K562 (cell line): Measurements from ENCODE around the gene C19orf67. TPM values are rescaled to one million over a fixed set of nuclear protein-coding genes. Genes with fewer than 3 reads are reported as not detected.
A peak's percentile ranks its signal among the peaks of the same experiment; 100 is the strongest.

ENCODE experiments used
- ATAC-seq: fragments of 200-7000 bp; cut with Tn5 transposase; 3 replicates; pipeline ENCODE4 v1.9.1; 2020; ENCODE audit warnings: moderate library complexity
- BruUV-seq: library from RNA; stranded (reverse); fragments of 400-500 nt; replicated peaks from 2 replicates; lab custom pipeline; 2021; lab: Mats Ljungman, UMichigan
- CTCF ChIA-PET: fragments of 300-600 bp; formaldehyde crosslinking; extraction: SDS; loops from one replicate; lab custom pipeline; 2021; ENCODE audit warnings: low intra/inter-chr PET ratio; lab: Yijun Ruan, JAX
- POLR2A ChIA-PET: fragments of 300-600, 350-650 bp; sonication (Branson Sonifier 250); formaldehyde crosslinking; extraction: SDS; loops from one replicate; lab custom pipeline; 2021; ENCODE audit warnings: antibody characterized with exemption, inconsistent platforms; lab: Yijun Ruan, JAX
- DNase-seq, 4 experiments: peaks; one replicate each; pipeline versions ENCODE4 v3.0.0 to v3.0.0-alpha.2; 2011 to 2018; ENCODE audit warnings: low spot score in 3 of 4, mixed read lengths in 3 of 4; ENCODE audit errors: extremely low read depth in 1 of 4
- FAIRE-seq: peaks from 2 replicates; lab custom pipeline; 2011; peaks lifted over from hg19 to GRCh38; lab: Jason Lieb, UNC
- H2AFZ ChIP-seq: 2 replicates; pipeline ENCODE4 v1.6.0; 2011; ENCODE audit warnings: low read depth, low read length, control low read depth, inconsistent platforms
- H3K27ac ChIP-seq: fragments of 200-600 bp; 3 replicates; pipeline ENCODE4 v1.8.0; 2011; ENCODE audit warnings: low read depth, mild to moderate bottlenecking, control low read depth, inconsistent platforms, low read length, moderate library complexity, mixed read lengths; ENCODE audit errors: extremely low read depth
- H3K27me3 ChIP-seq, 2 experiments: fragments of 300-600 bp in 1 of 2; 2 replicates in 1 of 2; 3 replicates in 1 of 2; pipeline versions ENCODE4 v1.6.0 to v1.8.0; 2011; ENCODE audit warnings: inconsistent platforms in 2 of 2, low read length in 2 of 2, mild to moderate bottlenecking in 1 of 2, mixed read lengths in 1 of 2, moderate library complexity in 1 of 2; ENCODE audit not compliant: control insufficient read depth in 2 of 2, insufficient read depth in 2 of 2
- H3K36me3 ChIP-seq: fragments of 300-600 bp; 3 replicates; pipeline ENCODE4 v1.8.0; 2011; ENCODE audit warnings: mild to moderate bottlenecking, low read length, inconsistent platforms; ENCODE audit not compliant: control insufficient read depth, insufficient read depth
- H3K4me1 ChIP-seq, 2 experiments: fragments of 200-600 bp in 1 of 2; replicated peaks in 1 of 2; 2 replicates in 1 of 2; 3 replicates in 1 of 2; pipeline versions ENCODE4 v1.5.1 to v1.8.0; 2011; ENCODE audit warnings: inconsistent platforms in 2 of 2, low read length in 2 of 2, mild to moderate bottlenecking in 1 of 2, mixed read lengths in 1 of 2, moderate library complexity in 1 of 2; ENCODE audit not compliant: control insufficient read depth in 2 of 2, insufficient read depth in 2 of 2
- H3K4me2 ChIP-seq: 2 replicates; pipeline ENCODE4 v1.6.1; 2011; ENCODE audit warnings: low read length, control low read depth, inconsistent platforms, mixed read lengths; ENCODE audit not compliant: insufficient read depth
- H3K4me3 ChIP-seq: fragments of 200-600 bp; sonication (generic), shearing (Covaris generic); 2 replicates; pipeline ENCODE4 v1.5.1; 2016; ENCODE audit warnings: control low read depth, inconsistent platforms
- H3K79me2 ChIP-seq: fragments of 200-600 bp; 3 replicates; pipeline ENCODE4 v1.8.0; 2011; ENCODE audit warnings: low read length, inconsistent platforms; ENCODE audit not compliant: control insufficient read depth, insufficient read depth
- H3K9ac ChIP-seq, 2 experiments: 2 replicates each; pipeline versions ENCODE4 v1.6.0 to v1.6.1; 2011; ENCODE audit warnings: low read depth in 2 of 2, low read length in 2 of 2, control low read depth in 1 of 2, inconsistent platforms in 1 of 2, mild to moderate bottlenecking in 1 of 2, mixed read lengths in 1 of 2; ENCODE audit not compliant: insufficient read depth in 1 of 2
- H3K9me1 ChIP-seq: one replicate; pipeline ENCODE4 v1.6.0; 2011; ENCODE audit warnings: inconsistent platforms, mild to moderate bottlenecking, low read length, moderate library complexity; ENCODE audit not compliant: control insufficient read depth, insufficient read depth
- H3K9me3 ChIP-seq: replicated peaks from 2 replicates; pipeline ENCODE4 v1.5.1; 2011; ENCODE audit warnings: low read depth, low read length, inconsistent platforms; ENCODE audit not compliant: control insufficient read depth, insufficient read depth
- H4K20me1 ChIP-seq: replicated peaks from 2 replicates; pipeline ENCODE4 v1.6.1; 2011; ENCODE audit warnings: low read length, inconsistent platforms, mixed read lengths; ENCODE audit not compliant: control insufficient read depth, insufficient read depth
- CCNT2 ChIP-seq: IDR thresholded peaks from 2 replicates; pipeline ENCODE4 v1.6.1; 2011; ENCODE audit warnings: borderline replicate concordance, low read depth, mild to moderate bottlenecking, moderate library complexity, mixed read lengths, low read length; ENCODE audit not compliant: insufficient read length; ENCODE audit errors: extremely low read depth
- EGR1 ChIP-seq: fragments of 450-650 bp; conservative IDR thresholded peaks from 2 replicates; pipeline ENCODE4 v1.6.1; 2017; ENCODE audit warnings: mild to moderate bottlenecking
- FOXP1 ChIP-seq: sonication (generic); formaldehyde crosslinking; IDR thresholded peaks from 2 replicates; pipeline ENCODE4 v1.8.0; 2022; ENCODE audit warnings: mild to moderate bottlenecking, missing genetic modification reagents
- GATAD2A ChIP-seq: fragments of 450-650 bp; IDR thresholded peaks from 2 replicates; pipeline ENCODE4 v1.6.1; 2017
- HMGN3 ChIP-seq: IDR thresholded peaks from 2 replicates; pipeline ENCODE4 v1.6.1; 2011; ENCODE audit warnings: borderline replicate concordance, low read depth, mild to moderate bottlenecking, mixed read lengths, low read length; ENCODE audit not compliant: insufficient read length; ENCODE audit errors: extremely low read depth
- PKNOX1 ChIP-seq: fragments of 450-650 bp; IDR thresholded peaks from 2 replicates; pipeline ENCODE4 v1.6.1; 2016
- WGBS: fragments of 100-300 bp; shearing (Covaris generic); methylation state at CpG from one replicate; pipeline ENCODE4 v1.1.6; 2016; ENCODE audit warnings: low coverage, mixed read lengths; ENCODE audit not compliant: insufficient coverage; ENCODE audit errors: missing lambda C conversion rate; 5-methylcytosine and 5-hydroxymethylcytosine counted together
- in situ Hi-C: fragments of 300-500 bp; cut with MboI; formaldehyde crosslinking; loops from 4 replicates; pipeline ENCODE4 v1.15.0; 2018; ENCODE audit warnings: inconsistent platforms, mixed read lengths
- intact Hi-C: fragments of 100-400 bp; cut with micrococcal nuclease; formaldehyde crosslinking; loops from 2 replicates; pipeline ENCODE4 v1.14.2; 2022
- polyA plus RNA-seq, 8 experiments: library from polyadenylated mRNA; depleted of rRNA in 4 of 8; stranded (reverse) in 5 of 8; unstranded in 3 of 8; fragments of >200 nt; fragmentation: Nextera tagmentation in 2 of 8; fragmentation: Illumina TruSeq in 1 of 8; extraction: Ambion mirVana in 2 of 8; extraction: Trizol in 1 of 8; gene quantifications; 2 replicates each; pipeline versions ENCODE4 v1.2.1 to v1.2.3, GENCODE V29; 2011 to 2014; ENCODE audit warnings: inconsistent platforms in 1 of 8, missing spikeins in 1 of 8
- total RNA-seq, 7 experiments: library from RNA; depleted of rRNA in 6 of 7; stranded (reverse); fragments of >200 nt in 6 of 7; fragmentation: Illumina TruSeq in 2 of 7; extraction: Trizol in 2 of 7; gene quantifications; 2 replicates each; pipeline versions ENCODE4 v1.2.1 to v1.2.3, GENCODE V29; 2011 to 2021; ENCODE audit warnings: low replicate concordance in 1 of 7

Gene C19orf67
- total and polyA plus RNA-seq, 9 of the 15 experiments (the other 6 are each of a cell fraction or from before 2014, with no cell fraction given), result 0.29 to 1.8 (median 0.51) TPM; not detected in 3

GRCh38 chr19:14135355-14135754, 49.8 kb upstream of the C19orf67 start:
- WGBS, result 15% methylated on average over 6 of the region's 6 CpGs
- no peak for TF ChIP-seq FOXP1 (CRISPR knock-in tag)
- 0 out of 2 replicates have a peak, but pooled peaks have one; percentile 15 for TF ChIP-seq EGR1
- TF ChIP-seq GATAD2A, result 0 out of 2 replicates have a peak, but pooled peaks have one; percentile 56
- peak overlapping the region; percentile 86 to 100; a peak in 3 of 4 replicates for H3K9ac ChIP-seq
- H3K4me3 ChIP-seq, result peak overlapping the region; percentile 84
- no peaks in the 10 kb centered on the region for H3K9me1 ChIP-seq
- no peaks in the 10 kb centered on the region for H3K9me3 ChIP-seq
- H3K79me2 ChIP-seq, result peaks cover 34% of the 10 kb centered on the region
- no peaks in the 10 kb centered on the region for H3K27me3 ChIP-seq
- no TSS peak for BruUV-seq
- ATAC-seq (no peak), FAIRE-seq (no peak), DNase-seq (no peak)
- peaks cover 12 to 48% of the 10 kb centered on the region in 2 experiments; a peak in 4 of 5 replicates for H3K4me1 ChIP-seq
- peak overlapping the region; percentile 97 for H3K4me2 ChIP-seq
- ChIA-PET CTCF (no interaction called here), POLR2A (interaction anchor here (0.5 to 2.4 kb wide), 10 partner anchors 9 to 394 kb away, joined by 3 to 13 read pairs (median 4); partner anchors contain the start of gene PRKACA)
- intact Hi-C loops, result loop anchor here (5.0 kb wide), 2 partner anchors 212 to 352 kb away; no protein-coding TSS in a partner anchor
- H4K20me1 ChIP-seq, result no peaks in the 10 kb centered on the region
- H2AFZ ChIP-seq, result no peak overlapping the region
- peaks cover 22% of the 10 kb centered on the region; the same call in 2 of the 3 replicates for H3K36me3 ChIP-seq
- peak overlapping the region; percentile 94 for H3K27ac ChIP-seq
- in situ Hi-C loops, result no loop called here

- no peak overlapping the region for H3K9ac ChIP-seq
- in situ Hi-C loops (no loop called here), intact Hi-C loops (no loop called here)
- no peak overlapping the region for H2AFZ ChIP-seq
- BruUV-seq, result no TSS peak
- ChIA-PET CTCF (no interaction called here), POLR2A (interaction anchor here (0.6 to 1.2 kb wide), 4 partner anchors 14 to 71 kb away, joined by 3 read pairs; no protein-coding TSS in a partner anchor)
- 85% methylated on average over 4 of the region's 4 CpGs for WGBS
- ATAC-seq (no peak; the same call in 2 of the 3 replicates), DNase-seq (no peak), FAIRE-seq (no peak)
- H3K4me3 ChIP-seq, result no peak overlapping the region
- no peaks in the 10 kb centered on the region for H3K27me3 ChIP-seq
- H3K4me1 ChIP-seq, result no peaks in the 10 kb centered on the region; a peak in 1 of 5 replicates
- H3K9me3 ChIP-seq, result no peaks in the 10 kb centered on the region
- no peak overlapping the region for H3K4me2 ChIP-seq
- TF ChIP-seq HMGN3 (no peak), PKNOX1 (peak; percentile 61), CCNT2 (no peak)
- H3K36me3 ChIP-seq, result peaks cover 49% of the 10 kb centered on the region
- H3K9me1 ChIP-seq, result no peaks in the 10 kb centered on the region
- H3K79me2 ChIP-seq, result 0 out of 3 replicates have a peak, but pooled peaks cover under 1% of the 10 kb centered on the region
- H3K27ac ChIP-seq, result no peak overlapping the region
- no peaks in the 10 kb centered on the region for H4K20me1 ChIP-seq
These were observed 42.4 kb upstream of the C19orf67 start for GRCh38 chr19:14127929-14128509.
